Cardiac fibroblast (primary cell): ENCODE results near the gene JMJD1C.

ENCODE experiments used
- DNase-seq, 2 donors: peaks; one replicate each; pipeline versions ENCODE4 v3.0.0 to v3.0.0-alpha.2; 2010; ENCODE audit warnings: low read depth in 2 of 2
- H3K4me3 ChIP-seq, 2 donors: replicated peaks in 1 of 2; 1 replicate in 1 of 2; 2 replicates in 1 of 2; pipeline ENCODE4 v1.5.1; 2011; ENCODE audit warnings: low read depth in 2 of 2, low read length in 2 of 2, mild to moderate bottlenecking in 2 of 2, moderate library complexity in 1 of 2
- CTCF ChIP-seq: IDR thresholded peaks from one replicate; pipeline ENCODE4 v1.5.1; 2011; ENCODE audit warnings: low read depth, mild to moderate bottlenecking, low read length, inconsistent platforms

The JMJD1C gene

DNA sequence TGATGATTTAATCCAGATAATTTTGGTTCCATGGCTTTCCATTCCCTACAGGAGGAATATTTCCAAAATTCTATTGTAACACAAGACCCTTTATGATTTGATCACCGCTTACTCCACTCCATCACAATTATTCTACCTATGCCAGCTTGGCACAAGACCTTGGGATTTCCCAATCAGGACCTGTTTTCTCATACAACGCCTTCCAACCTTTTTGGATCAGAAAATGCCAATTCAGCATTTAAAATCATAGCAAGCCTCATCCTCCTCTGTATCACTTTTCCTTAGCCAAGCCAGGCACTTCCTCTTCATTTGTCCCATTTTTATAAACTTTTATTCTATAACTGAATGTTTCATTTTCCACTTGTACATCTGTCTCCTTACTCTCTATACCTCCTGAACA, 100.9 kb downstream of the JMJD1C start:
- DNase-seq: no peak
- no peak for TF ChIP-seq CTCF
- no peak overlapping the region for H3K4me3 ChIP-seq

GRCh38 chr10:63363951-63364350, 101.8 kb downstream of the JMJD1C start:
- no peak for TF ChIP-seq CTCF
- H3K4me3 ChIP-seq: no peak overlapping the region
- DNase-seq: no peak

GRCh38 chr10:63355682-63356081, 110.1 kb downstream of the JMJD1C start:
- no peak for DNase-seq
- no peak for TF ChIP-seq CTCF
- H3K4me3 ChIP-seq: no peak overlapping the region

DNA sequence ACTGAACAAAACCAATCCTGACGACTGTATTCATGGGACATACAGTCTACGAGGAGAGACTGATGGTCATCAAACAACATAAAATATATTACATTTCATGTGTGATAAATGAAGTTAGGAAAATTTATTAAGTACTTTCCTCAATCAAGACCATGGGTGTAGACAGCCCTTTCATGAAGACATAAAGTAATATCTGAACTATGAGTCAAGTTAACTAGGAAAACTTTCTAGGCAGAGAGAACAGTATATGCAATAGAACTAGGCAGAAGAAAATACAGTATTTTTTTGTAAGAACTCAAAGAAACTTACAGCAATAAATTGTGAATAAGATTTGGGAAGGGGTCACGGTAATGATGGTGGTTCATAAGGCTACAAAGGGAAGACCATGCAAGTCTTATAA, 112.8 kb downstream of the JMJD1C start:
- TF ChIP-seq CTCF: no peak
- no peak overlapping the region for H3K4me3 ChIP-seq

GRCh38 chr10:63348245-63348850, 117.4 kb downstream of the JMJD1C start:
- no peak for TF ChIP-seq CTCF
- DNase-seq: peak in 1 of 2 donors; percentile 3
- H3K4me3 ChIP-seq: no peak overlapping the region

More for the DNA sequence above, 112.8 kb downstream of the JMJD1C start:
- DNase-seq: no peak

DNA sequence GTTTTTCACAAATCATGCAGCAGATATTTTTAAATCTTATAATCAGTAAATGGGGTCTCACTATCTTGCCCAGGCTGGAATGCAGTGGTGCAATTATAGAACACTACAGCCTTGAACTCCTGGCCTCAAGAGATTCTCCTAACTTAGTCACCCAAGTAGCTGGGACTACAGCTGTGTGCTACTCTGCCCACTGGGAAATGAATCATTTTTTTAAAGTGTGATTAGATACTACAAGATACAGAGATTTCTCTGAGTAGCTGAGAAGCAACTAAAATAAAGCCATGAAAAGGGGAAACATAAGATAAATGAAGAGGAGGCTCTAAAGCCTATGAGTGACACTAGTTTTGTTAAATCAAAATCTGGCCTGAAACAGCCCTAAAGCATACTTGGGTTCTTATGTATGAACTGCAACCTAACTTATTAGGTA, 119.7 kb downstream of the JMJD1C start:
- H3K4me3 ChIP-seq: no peak overlapping the region
- no peak for TF ChIP-seq CTCF
- DNase-seq: peak; percentile 50 to 75

- no peak overlapping the region for H3K4me3 ChIP-seq
- TF ChIP-seq CTCF: no peak
- DNase-seq: no peak
Observed at GRCh38 chr10:63344269-63344668, 121.5 kb downstream of the JMJD1C start.
